ENCODE data around the gene PRM3.

The PRM3 gene

GRCh38 chr16:11253009-11253994, 20.1 kb downstream of the PRM3 start:
- H3K27ac ChIP-seq (ENCODE audit: low read length): peak overlapping the region; percentile 16
- no peaks in the 10 kb centered on the region for H3K9me3 ChIP-seq (ENCODE audit: control insufficient read depth in 1 of 2, low read length in 2 of 2)
- no peaks in the 10 kb centered on the region for H3K27me3 ChIP-seq (ENCODE audit: low read depth, low read length)
- H3K36me3 ChIP-seq (ENCODE audit: control insufficient read depth in 1 of 2, insufficient read depth in 2 of 2, low read length in 2 of 2): no peaks in the 10 kb centered on the region
- peak overlapping the region in 1 of 2 donors; percentile 39 for H3K4me3 ChIP-seq (ENCODE audit: low read depth in 1 of 2, low read length in 2 of 2)
- H3K4me1 ChIP-seq (ENCODE audit: control insufficient read depth in 1 of 2, insufficient read depth in 2 of 2, low read length in 2 of 2): peaks cover 0 to 15% of the 10 kb centered on the region in 2 donors

GRCh38 chr16:11252482-11252931, 20.9 kb downstream of the PRM3 start:
- Histone ChIP-seq H3K36me3 (ENCODE audit: control insufficient read depth in 1 of 2, insufficient read depth in 2 of 2, low read length in 2 of 2) (no peaks in the 10 kb centered on the region), H3K4me1 (ENCODE audit: control insufficient read depth in 1 of 2, insufficient read depth in 2 of 2, low read length in 2 of 2) (peaks cover 0 to 15% of the 10 kb centered on the region in 2 donors), H3K4me3 (ENCODE audit: low read depth in 1 of 2, low read length in 2 of 2) (no peak overlapping the region), H3K27ac (ENCODE audit: low read length) (no peak overlapping the region), H3K27me3 (ENCODE audit: low read depth, low read length) (no peaks in the 10 kb centered on the region), H3K9me3 (ENCODE audit: control insufficient read depth in 1 of 2, low read length in 2 of 2) (no peaks in the 10 kb centered on the region)

DNA sequence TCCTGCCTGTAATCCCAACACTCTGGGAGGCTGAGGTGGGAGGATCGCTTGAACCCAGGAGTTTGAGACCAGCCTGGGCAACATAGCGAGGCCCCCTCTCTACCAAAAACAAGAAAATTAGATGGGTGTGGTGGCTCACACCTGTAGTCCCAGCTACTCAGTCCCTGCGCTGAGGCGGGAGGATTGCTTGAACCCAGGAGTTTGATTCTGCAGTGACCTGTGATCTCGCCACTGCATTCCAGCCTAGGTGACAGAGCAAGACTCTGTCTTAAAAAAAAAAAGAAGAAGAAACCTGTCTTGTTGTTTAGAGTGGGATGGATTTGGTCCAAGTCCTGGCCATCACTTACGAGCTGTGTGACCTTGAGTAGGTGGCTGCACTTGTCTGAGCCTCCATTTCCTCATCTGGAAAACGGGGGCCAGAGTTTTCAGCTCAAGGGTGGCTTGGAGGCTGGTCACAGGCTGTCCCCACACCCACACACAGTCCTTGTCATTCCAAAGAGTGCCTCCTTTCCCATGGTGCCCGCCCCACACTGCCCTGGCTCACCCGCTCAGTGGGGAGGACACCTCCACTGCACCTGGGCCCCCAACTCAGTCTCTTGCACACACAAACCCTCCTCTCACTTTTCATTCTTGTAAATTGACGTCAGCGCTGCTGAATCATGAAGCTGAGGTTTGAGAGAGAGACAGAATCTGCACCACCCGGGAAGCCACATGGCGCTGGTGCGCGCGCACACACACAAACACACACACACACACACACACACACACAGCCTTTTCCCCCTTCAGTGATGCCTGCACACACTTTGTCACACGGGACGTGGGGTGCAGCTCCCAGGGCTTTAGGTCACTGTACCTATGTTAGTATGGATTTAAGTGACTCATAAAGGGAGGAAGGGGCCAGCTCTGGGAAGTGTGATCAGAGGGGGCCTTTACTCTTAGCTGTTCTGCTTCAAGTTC, 21.6 kb downstream of the PRM3 start:
- peaks cover 0 to 8% of the 10 kb centered on the region in 2 donors for H3K4me1 ChIP-seq (ENCODE audit: control insufficient read depth in 1 of 2, insufficient read depth in 2 of 2, low read length in 2 of 2)
- no peaks in the 10 kb centered on the region for H3K36me3 ChIP-seq (ENCODE audit: control insufficient read depth in 1 of 2, insufficient read depth in 2 of 2, low read length in 2 of 2)
- H3K27ac ChIP-seq (ENCODE audit: low read length): no peak overlapping the region
- no peaks in the 10 kb centered on the region for H3K27me3 ChIP-seq (ENCODE audit: low read depth, low read length)
- no peaks in the 10 kb centered on the region for H3K9me3 ChIP-seq (ENCODE audit: control insufficient read depth in 1 of 2, low read length in 2 of 2)
- no peak overlapping the region for H3K4me3 ChIP-seq (ENCODE audit: low read depth in 1 of 2, low read length in 2 of 2)

GRCh38 chr16:11250786-11251524, 22.5 kb downstream of the PRM3 start:
- H3K9me3 ChIP-seq (ENCODE audit: control insufficient read depth in 1 of 2, low read length in 2 of 2): no peaks in the 10 kb centered on the region
- peaks cover 0 to 5% of the 10 kb centered on the region in 2 donors for H3K4me1 ChIP-seq (ENCODE audit: control insufficient read depth in 1 of 2, insufficient read depth in 2 of 2, low read length in 2 of 2)
- no peaks in the 10 kb centered on the region for H3K36me3 ChIP-seq (ENCODE audit: control insufficient read depth in 1 of 2, insufficient read depth in 2 of 2, low read length in 2 of 2)
- no peak overlapping the region for H3K4me3 ChIP-seq (ENCODE audit: low read depth in 1 of 2, low read length in 2 of 2)
- H3K27ac ChIP-seq (ENCODE audit: low read length): no peak overlapping the region
- no peaks in the 10 kb centered on the region for H3K27me3 ChIP-seq (ENCODE audit: low read depth, low read length)

DNA sequence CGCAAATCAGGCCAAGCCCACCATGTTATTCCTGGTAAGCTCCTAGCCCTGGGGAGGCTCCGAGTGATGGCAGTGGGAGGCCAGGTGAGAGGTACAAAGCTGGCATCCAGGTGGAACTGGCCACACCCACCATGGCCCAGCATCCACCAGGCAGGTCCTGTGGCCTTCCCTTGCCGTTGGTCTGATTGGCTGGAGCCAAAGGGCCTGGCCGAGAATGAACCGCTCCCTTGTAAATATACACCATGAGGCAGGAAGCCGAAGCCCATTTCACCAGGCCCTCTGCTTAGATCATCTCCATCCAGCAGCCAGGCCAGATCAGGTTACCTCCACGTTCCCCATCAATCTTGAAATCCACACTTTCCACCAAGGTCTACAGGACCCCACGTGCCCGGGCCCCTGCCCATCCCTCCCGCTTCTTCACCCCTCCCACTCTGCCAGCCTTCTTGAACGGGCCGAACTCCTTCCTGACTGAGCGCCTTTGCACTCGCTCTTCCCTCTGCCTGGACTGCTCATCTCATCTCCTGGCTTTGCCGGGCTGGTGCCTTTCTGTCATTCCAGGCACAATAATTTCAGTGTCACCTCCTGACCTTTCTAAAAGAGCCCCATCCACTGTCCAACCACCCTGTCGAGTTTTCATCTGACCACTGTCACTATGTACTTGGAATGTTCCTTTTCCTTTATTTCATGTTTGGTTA, 23.2 kb downstream of the PRM3 start:
- Histone ChIP-seq H3K4me1 (ENCODE audit: control insufficient read depth in 1 of 2, insufficient read depth in 2 of 2, low read length in 2 of 2) (peaks cover 0 to 5% of the 10 kb centered on the region in 2 donors), H3K4me3 (ENCODE audit: low read depth in 1 of 2, low read length in 2 of 2) (no peak overlapping the region), H3K27me3 (ENCODE audit: low read depth, low read length) (no peaks in the 10 kb centered on the region), H3K27ac (ENCODE audit: low read length) (no peak overlapping the region), H3K9me3 (ENCODE audit: control insufficient read depth in 1 of 2, low read length in 2 of 2) (no peaks in the 10 kb centered on the region), H3K36me3 (ENCODE audit: control insufficient read depth in 1 of 2, insufficient read depth in 2 of 2, low read length in 2 of 2) (no peaks in the 10 kb centered on the region)

DNA sequence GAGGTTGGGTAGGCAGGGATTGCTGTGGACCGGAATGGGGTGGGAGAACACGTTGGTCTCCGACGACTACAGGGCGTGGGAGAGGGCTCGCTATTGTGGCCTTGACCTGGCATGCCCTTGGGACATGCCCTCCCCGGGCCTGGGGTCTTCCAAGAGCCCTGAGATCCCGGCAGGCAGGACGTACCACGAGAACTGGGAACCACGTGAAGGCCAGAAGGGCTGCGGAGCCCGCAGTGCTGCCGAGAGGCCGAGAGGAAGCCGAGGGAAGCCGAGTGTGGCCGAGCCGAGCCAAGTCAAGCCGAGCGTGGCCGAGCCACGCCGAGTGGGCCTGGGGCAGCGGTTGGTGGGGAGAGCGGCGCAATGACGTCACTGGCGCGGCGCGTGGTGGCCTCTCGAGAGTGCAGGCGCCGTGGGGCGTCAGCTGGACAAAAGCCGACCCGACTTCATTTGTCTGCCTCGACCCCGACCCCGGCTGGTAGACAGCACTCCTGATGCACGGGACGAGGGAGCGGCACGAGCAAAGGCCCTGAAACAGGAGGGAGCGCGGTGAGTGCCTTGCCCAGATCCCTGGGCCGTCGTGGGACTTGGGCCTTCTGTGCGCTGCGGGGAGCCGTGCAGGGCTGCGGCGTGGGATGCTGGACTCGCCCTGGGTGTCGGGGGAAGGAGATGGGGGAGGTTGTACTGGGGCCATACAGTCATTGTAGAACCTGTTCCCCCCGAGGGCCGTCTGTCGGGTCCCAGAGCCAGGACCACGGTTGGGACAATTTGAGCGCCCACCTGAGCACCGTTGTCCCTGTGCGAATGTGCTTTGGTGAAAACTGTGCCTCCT, 24.0 kb downstream of the PRM3 start:
- Histone ChIP-seq H3K27me3 (ENCODE audit: low read depth, low read length) (no peaks in the 10 kb centered on the region), H3K9me3 (ENCODE audit: control insufficient read depth in 1 of 2, low read length in 2 of 2) (no peaks in the 10 kb centered on the region), H3K36me3 (ENCODE audit: control insufficient read depth in 1 of 2, insufficient read depth in 2 of 2, low read length in 2 of 2) (no peaks in the 10 kb centered on the region), H3K4me1 (ENCODE audit: control insufficient read depth in 1 of 2, insufficient read depth in 2 of 2, low read length in 2 of 2) (no peaks in the 10 kb centered on the region), H3K27ac (ENCODE audit: low read length) (no peak overlapping the region), H3K4me3 (ENCODE audit: low read depth in 1 of 2, low read length in 2 of 2) (no peak overlapping the region)

- no peaks in the 10 kb centered on the region for H3K27me3 ChIP-seq (ENCODE audit: low read depth, low read length)
- H3K36me3 ChIP-seq (ENCODE audit: control insufficient read depth in 1 of 2, insufficient read depth in 2 of 2, low read length in 2 of 2): no peaks in the 10 kb centered on the region
- no peak overlapping the region for H3K4me3 ChIP-seq (ENCODE audit: low read depth in 1 of 2, low read length in 2 of 2)
- no peaks in the 10 kb centered on the region for H3K9me3 ChIP-seq (ENCODE audit: control insufficient read depth in 1 of 2, low read length in 2 of 2)
- no peak overlapping the region for H3K27ac ChIP-seq (ENCODE audit: low read length)
- no peaks in the 10 kb centered on the region for H3K4me1 ChIP-seq (ENCODE audit: control insufficient read depth in 1 of 2, insufficient read depth in 2 of 2, low read length in 2 of 2)
These were observed 25.3 kb downstream of the PRM3 start for GRCh38 chr16:11248133-11248532.

GRCh38 chr16:11245988-11246387, 27.4 kb downstream of the PRM3 start:
- Histone ChIP-seq H3K27ac (ENCODE audit: low read length) (no peak overlapping the region), H3K4me1 (ENCODE audit: control insufficient read depth in 1 of 2, insufficient read depth in 2 of 2, low read length in 2 of 2) (no peaks in the 10 kb centered on the region), H3K27me3 (ENCODE audit: low read depth, low read length) (no peaks in the 10 kb centered on the region), H3K4me3 (ENCODE audit: low read depth in 1 of 2, low read length in 2 of 2) (no peak overlapping the region), H3K9me3 (ENCODE audit: control insufficient read depth in 1 of 2, low read length in 2 of 2) (no peaks in the 10 kb centered on the region), H3K36me3 (ENCODE audit: control insufficient read depth in 1 of 2, insufficient read depth in 2 of 2, low read length in 2 of 2) (no peaks in the 10 kb centered on the region)

DNA sequence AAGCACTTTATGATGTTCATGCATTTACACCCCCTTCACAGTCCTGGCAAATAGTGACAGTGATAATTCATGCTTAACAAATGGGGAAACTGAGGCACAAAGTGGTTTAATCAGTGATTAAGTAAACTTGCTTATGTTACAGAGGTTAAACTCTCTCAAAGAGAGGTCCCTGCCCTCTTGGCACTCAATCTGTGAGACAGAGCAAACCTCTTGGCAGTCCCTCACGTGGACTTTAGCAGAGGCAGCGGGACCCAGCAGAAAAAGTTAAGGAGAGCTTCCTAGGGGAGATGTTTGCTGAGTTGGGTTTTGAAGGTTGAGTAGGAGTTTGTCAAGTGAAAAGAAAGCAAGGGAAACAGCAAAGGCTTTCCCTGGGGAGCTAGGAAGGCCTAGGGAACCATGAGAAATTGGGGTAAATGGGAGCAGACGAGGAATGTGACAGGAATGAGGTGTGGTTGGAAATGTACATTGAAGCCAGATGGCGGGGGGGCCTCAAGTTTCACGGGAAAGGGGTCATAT, 28.1 kb downstream of the PRM3 start:
- Histone ChIP-seq H3K4me3 (ENCODE audit: low read depth in 1 of 2, low read length in 2 of 2) (no peak overlapping the region), H3K9me3 (ENCODE audit: control insufficient read depth in 1 of 2, low read length in 2 of 2) (no peaks in the 10 kb centered on the region), H3K27ac (ENCODE audit: low read length) (no peak overlapping the region), H3K4me1 (ENCODE audit: control insufficient read depth in 1 of 2, insufficient read depth in 2 of 2, low read length in 2 of 2) (no peaks in the 10 kb centered on the region), H3K27me3 (ENCODE audit: low read depth, low read length) (no peaks in the 10 kb centered on the region), H3K36me3 (ENCODE audit: control insufficient read depth in 1 of 2, insufficient read depth in 2 of 2, low read length in 2 of 2) (no peaks in the 10 kb centered on the region)

GRCh38 chr16:11242658-11243057, 30.8 kb downstream of the PRM3 start:
- H3K4me3 ChIP-seq (ENCODE audit: low read depth in 1 of 2, low read length in 2 of 2): no peak overlapping the region
- no peaks in the 10 kb centered on the region for H3K36me3 ChIP-seq (ENCODE audit: control insufficient read depth in 1 of 2, insufficient read depth in 2 of 2, low read length in 2 of 2)
- no peaks in the 10 kb centered on the region for H3K4me1 ChIP-seq (ENCODE audit: control insufficient read depth in 1 of 2, insufficient read depth in 2 of 2, low read length in 2 of 2)
- no peak overlapping the region for H3K27ac ChIP-seq (ENCODE audit: low read length)
- H3K9me3 ChIP-seq (ENCODE audit: control insufficient read depth in 1 of 2, low read length in 2 of 2): no peaks in the 10 kb centered on the region
- H3K27me3 ChIP-seq (ENCODE audit: low read depth, low read length): no peaks in the 10 kb centered on the region

Data from muscle layer of duodenum (tissue), 2 donors.